ENCODE results near the gene ZNF70.

Gene ZNF70

GRCh38 chr22:23690713-23691112 lies 60.2 kb downstream of the ZNF70 start, which contains the start of gene RGL4:
Gene RGL4 (plus strand): TSS chr22:23691013. CDS start chr22:23692031, 1,018 bp downstream.
- ChIA-PET POLR2A (no interaction called here), CTCF (no interaction called here)
- H3K4me3 ChIP-seq (ENCODE audit: low read depth, low read length) = no peak within 1 kb of the TSS
- no peak for TF ChIP-seq CTCF (IDR thresholded peaks at IDR 0.05; ENCODE audit: insufficient read depth, low read length, missing control alignments)
- DNase-seq (ENCODE audit: low read depth, low spot score) = no peak

GRCh38 chr22:23689414-23689813 lies 61.5 kb downstream of the ZNF70 start:
- ChIA-PET POLR2A (no interaction called here), CTCF (no interaction called here)
- DNase-seq (ENCODE audit: low read depth, low spot score) = no peak
- no peak overlapping the region for H3K4me3 ChIP-seq (ENCODE audit: low read depth, low read length)
- TF ChIP-seq CTCF (IDR thresholded peaks at IDR 0.05; ENCODE audit: insufficient read depth, low read length, missing control alignments) = no peak

All from AG04449 (cell line).